SK-N-SH (cell line): Measurements from ENCODE around the gene KHNYN.

Experiments used
- ELF1 ChIP-seq: IDR thresholded peaks from 2 replicates; pipeline ENCODE4 v1.4.0; 2012
- EP300 ChIP-seq, 2 experiments: IDR thresholded peaks; 2 replicates each; pipeline versions ENCODE4 v1.4.0 to v1.6.1; 2012; ENCODE audit warnings: borderline replicate concordance in 1 of 2, low read depth in 1 of 2, low read length in 1 of 2
- FOXJ3 ChIP-seq: sonication (generic); formaldehyde crosslinking; IDR thresholded peaks from 2 replicates; pipeline ENCODE4 v1.5.1; 2020; ENCODE audit warnings: mild to moderate bottlenecking, missing genetic modification reagents
- GATA2 ChIP-seq: sonication (generic); formaldehyde crosslinking; IDR thresholded peaks from 2 replicates; pipeline ENCODE4 v1.5.0; 2020; ENCODE audit warnings: mild to moderate bottlenecking, missing genetic modification reagents
- MXI1 ChIP-seq: IDR thresholded peaks from 2 replicates; pipeline ENCODE4 v1.6.1; 2012; ENCODE audit warnings: mild to moderate bottlenecking, low read depth, low read length, improper control_type of control experiment
- NFIC ChIP-seq: IDR thresholded peaks from 2 replicates; pipeline ENCODE4 v1.4.0; 2012; ENCODE audit warnings: borderline replicate concordance
- RAD21 ChIP-seq: IDR thresholded peaks from 2 replicates; pipeline ENCODE4 v1.6.1; 2012; ENCODE audit warnings: mild to moderate bottlenecking, low read length
- RCOR1 ChIP-seq: fragments of 150-350 bp; IDR thresholded peaks from 2 replicates; pipeline ENCODE4 v1.6.1; 2017; ENCODE audit warnings: antibody characterized with exemption, low read length
- TAF1 ChIP-seq: IDR thresholded peaks from 2 replicates; pipeline ENCODE4 v1.6.1; 2012; ENCODE audit warnings: low read depth, mild to moderate bottlenecking, low read length, moderate library complexity, borderline replicate concordance
- TF ChIP-seq, protein P1 (sequence below): IDR thresholded peaks from 2 replicates; pipeline ENCODE4 v1.4.0; 2012; ENCODE audit warnings: low read depth
- TF ChIP-seq, protein P2 (sequence below): fragments of 200-600 bp; sonication (generic); IDR thresholded peaks from 2 replicates; pipeline ENCODE4 v1.6.1; 2017; ENCODE audit warnings: antibody characterized with exemption, mild to moderate bottlenecking, moderate library complexity

DNA sequence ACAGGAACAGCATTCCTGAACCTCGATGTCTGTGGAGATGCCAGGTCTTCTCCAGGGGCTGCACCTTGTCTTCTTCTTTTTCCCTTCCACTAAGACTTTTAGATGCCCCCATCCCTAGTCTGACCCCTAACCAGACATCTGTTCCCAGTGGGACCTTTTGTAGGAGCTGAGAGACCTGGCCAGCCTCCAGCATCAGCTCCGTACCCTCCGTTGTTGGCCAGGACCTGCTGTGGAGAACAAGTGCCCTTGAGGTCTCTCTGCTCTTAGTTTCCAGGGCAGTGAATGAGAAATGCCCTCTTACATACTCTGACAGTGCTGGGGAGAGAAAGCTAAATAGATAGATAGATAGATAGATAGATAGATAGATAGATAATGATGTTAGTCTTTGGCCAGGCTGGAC is 29.6 kb downstream of the KHNYN start:
- no peak for TF ChIP-seq NFIC
- no peak for TF ChIP-seq FOXJ3 (CRISPR knock-in tag)
- TF ChIP-seq, protein P1, sequence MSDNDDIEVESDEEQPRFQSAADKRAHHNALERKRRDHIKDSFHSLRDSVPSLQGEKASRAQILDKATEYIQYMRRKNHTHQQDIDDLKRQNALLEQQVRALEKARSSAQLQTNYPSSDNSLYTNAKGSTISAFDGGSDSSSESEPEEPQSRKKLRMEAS = no peak
- TF ChIP-seq GATA2 = no peak
- no peak for TF ChIP-seq RCOR1
- TF ChIP-seq, protein P2, sequence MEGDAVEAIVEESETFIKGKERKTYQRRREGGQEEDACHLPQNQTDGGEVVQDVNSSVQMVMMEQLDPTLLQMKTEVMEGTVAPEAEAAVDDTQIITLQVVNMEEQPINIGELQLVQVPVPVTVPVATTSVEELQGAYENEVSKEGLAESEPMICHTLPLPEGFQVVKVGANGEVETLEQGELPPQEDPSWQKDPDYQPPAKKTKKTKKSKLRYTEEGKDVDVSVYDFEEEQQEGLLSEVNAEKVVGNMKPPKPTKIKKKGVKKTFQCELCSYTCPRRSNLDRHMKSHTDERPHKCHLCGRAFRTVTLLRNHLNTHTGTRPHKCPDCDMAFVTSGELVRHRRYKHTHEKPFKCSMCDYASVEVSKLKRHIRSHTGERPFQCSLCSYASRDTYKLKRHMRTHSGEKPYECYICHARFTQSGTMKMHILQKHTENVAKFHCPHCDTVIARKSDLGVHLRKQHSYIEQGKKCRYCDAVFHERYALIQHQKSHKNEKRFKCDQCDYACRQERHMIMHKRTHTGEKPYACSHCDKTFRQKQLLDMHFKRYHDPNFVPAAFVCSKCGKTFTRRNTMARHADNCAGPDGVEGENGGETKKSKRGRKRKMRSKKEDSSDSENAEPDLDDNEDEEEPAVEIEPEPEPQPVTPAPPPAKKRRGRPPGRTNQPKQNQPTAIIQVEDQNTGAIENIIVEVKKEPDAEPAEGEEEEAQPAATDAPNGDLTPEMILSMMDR = no peak
- TF ChIP-seq MXI1 = no peak
- TF ChIP-seq ELF1 = no peak
- no peak for TF ChIP-seq RAD21
- no peak for TF ChIP-seq EP300 (IDR thresholded peaks at IDR 0.05; ENCODE audit: borderline replicate concordance in 1 of 2, low read depth in 1 of 2, low read length in 1 of 2)
- no peak for TF ChIP-seq TAF1
